SKM-1 (cell line): ENCODE measurements around the gene MRPS2.
"Not testable (repeated sequence)": the region's sequence is repeated elsewhere in the genome, so short reads cannot be mapped to it uniquely, and the experiment has no call there.

Source experiments
- DNase-seq: peaks from one replicate; lab custom pipeline; 2025; ENCODE audit not compliant: unreplicated experiment; lab: John Stamatoyannopoulos, UW

MRPS2 gene

DNA sequence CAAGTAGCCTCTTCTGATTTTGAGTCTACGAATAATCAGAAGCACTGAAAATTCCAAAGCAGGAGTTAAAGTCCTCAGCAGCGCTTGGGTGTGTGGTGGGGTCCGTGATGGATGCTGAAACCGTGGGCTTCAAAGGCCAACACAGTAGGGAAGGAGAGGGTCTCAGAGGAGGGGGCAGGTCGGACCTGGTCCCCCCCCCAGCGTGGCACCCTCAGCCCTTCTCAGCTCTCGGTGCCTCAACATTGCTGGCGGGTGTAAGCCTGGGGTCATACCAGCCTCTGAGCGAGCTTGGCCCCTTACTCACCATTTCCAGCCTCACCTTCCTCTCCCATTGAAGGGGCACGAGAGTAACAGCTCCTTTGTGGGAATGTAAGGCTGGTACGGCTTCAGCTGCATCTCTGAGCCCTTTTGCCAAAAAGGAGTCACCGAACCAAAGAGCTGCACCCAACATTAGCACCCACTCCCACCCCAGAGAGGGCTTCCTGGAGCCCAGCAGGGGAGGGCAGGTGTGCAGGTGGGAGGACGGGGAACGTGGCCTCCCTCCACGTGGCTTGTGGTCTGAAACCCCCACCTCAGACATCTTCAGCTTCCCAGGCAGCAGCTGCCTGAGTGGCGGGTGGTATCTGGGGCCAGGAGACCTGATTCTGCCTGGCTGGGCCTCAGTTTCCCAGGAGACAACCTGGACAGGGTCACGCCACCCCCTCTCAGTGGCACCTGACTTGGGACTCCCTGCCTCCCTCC is 14.0 kb downstream of the MRPS2 start:
- DNase-seq, result no peak

DNA sequence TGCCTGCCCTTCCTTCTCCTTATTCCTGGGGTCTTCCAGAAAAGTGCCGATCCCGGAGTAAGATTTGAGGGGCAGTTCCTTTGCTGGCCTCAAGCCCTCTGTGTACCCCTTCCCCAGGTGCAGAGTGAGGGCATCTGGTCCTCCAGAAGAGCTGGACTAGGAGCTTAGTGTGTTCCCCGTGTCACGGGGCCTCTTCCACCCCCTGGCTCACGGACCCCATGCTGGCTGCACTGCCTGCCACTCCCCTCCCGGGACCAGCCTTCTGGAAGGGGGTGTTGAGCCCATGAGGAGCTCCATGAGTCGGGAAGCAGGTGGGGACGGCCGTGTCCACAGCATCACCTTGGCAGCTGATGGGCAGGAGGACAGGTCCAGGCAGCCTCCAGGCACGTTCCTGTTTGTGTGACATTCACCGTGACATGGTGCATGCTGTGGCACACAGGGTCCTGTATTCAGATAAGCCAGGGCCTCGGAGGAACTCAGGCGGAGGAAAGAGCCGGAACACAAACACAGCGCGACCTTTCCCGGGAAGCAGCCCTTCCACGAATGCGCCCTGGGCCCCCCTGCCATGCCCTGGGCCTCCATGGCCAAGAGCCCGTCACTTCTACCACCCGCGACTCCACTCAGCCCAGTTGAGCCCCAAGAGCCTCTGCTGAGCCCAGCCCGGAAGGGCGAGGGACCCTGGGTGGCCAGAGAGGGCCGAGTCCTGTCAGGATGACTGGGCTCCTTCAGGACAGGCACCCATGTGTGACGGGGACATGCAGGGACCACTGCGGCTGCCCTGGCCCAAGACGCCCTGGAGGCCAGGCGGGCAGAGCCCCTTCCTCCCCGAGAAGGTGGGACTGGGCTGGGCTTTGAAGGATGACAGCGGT is 14.8 kb downstream of the MRPS2 start:
- DNase-seq, result no peak

DNA sequence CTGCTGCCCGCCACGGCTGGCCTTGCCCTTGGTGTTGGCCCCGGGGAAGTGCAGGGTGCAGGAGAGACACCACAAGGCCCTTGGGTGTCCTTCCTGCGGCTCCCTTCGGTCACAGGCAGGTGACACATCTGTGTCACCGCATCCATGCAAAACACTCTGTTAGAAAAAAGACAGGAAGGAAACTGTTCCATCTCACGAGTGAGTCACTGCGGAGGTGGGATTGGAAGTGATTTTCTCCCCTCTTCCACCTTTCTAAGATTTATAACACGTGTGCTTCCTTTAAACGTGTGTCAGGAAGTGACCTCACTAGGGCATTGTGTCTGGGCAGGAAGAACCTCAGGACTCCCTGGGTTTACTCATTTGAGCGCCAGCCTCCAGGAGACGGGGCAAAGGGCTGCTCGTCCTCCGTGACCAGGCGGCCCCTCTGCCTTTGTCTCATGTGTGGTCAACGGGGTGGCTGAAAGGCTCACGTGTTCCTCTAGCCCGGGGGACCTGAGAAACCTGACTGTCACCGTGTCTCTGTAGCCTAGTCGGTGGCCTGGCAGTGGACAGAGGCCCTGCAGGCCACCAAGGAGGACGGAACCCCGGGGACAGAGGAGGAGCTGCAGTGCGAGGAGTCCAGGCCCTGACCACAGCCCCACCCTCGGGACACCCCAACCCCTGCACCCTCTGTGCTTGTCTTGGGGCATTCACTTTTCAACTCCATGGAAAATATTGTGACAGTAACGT is 15.8 kb downstream of the MRPS2 start:
- no peak for DNase-seq

DNA sequence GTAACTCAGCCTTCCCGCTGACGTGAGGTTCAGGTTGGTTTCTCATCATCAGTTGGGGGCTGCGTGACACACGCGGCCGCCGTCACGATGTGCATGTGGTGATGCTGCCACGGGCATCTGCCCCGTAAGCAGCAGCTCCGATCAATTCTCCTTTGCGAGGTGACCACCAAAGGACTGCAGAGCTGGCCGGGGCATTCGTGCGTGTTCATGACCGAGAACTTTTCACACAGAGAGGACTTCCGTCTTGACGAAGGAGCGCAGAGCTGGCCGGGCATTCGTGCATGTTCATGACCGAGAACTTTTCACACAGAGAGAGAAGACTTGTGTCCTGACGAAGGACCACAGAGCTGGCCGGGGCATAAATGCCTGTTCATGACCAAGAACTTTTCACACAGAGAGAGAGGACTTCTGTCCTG is 16.9 kb downstream of the MRPS2 start:
- DNase-seq, result no peak

DNA sequence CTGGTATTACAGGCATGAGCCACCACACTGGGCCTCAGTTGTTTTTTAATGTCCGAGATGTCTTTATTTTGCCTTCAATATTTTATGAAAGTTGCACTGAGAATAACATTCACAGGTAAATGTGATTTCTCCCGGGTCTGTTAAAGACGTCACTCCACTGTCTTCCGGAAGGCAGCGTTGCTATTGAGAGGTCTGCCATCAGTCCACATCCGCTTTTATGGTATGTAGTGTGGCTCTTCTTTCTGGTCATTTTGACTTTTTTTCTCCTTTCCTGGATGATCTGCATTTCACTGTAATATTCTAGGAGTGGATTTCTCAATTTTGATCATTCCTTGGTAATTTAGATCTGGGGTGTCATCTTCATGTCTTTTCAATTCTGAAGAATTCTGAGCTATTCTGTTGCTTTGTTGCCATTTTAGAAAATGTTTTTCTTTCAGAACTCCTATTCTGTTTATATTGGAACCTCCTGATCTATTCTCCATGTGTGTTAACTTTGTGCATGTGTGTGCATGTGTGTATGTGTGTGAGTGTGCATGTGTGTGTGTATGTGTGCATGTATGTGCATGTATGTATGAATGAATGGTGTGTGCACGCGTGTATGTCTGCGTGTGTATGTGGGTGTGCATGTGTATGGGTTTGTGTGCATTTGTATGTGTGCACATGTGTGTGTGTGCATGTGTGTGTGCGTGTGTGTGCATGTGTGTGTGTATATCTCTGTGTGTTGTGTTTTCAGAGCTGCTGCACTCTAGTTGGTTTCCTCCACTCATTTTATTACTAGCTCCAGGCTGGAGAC is 18.9 kb downstream of the MRPS2 start:
- DNase-seq, result no peak

DNA sequence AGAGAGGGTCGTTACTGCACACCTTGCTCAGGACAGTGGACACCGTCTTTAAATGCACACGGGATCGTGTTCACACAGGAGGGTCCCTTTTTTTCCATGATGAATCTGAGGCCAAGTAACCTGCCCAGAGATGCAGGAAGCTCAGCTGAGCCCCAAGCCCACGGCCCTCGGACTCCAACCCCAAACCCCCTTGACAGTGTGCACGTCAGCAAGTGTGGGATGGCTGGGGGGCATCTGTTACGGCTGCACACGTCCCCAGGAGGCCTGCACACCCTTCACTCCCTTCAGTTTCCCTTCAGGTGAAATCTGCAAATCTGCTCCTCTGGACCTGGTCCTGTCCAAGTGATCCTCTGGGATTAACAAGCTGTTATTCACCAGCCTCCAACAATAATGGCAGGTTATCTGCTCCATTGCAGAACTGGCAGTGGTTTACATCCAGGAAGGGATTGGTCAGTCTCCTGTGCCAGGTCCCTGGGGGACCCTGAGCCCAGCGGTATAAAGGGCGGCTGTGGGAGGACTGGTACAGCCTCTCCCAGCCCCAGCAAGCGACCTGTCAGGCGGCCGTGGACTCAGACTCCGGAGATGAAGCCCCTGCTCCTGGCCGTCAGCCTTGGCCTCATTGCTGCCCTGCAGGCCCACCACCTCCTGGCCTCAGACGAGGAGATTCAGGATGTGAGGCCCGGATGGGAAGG is 20.6 kb downstream of the MRPS2 start, which contains the start of gene LCN1:
Gene LCN1, plus strand, starts transcription at position 525 of the 692 bp plus-strand sequence. Its CDS starts 58 bp downstream, at position 583.
- no peak for DNase-seq

DNA sequence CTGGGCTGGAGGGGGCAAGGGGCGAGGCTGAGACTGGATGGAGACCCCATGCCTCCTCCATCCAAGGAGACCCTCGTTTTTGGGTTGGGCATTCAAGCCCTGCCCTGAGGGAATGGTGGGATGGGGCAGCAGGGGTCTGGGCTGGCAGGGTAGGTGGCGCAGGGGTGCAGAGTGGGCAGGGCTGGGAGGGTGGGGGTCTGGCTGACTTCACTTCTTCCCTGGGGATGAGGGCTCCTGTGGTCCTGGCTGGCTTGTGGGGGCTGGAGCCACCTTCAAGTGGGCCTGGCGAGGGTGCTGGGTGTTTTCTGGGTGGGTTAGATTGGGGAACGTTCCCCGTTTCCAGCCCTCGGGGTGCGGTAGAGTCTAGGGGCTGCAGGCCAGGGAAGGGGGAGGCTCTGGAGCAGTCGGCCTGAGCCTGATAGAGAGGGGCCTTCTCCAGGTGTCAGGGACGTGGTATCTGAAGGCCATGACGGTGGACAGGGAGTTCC is 21.2 kb downstream of the MRPS2 start:
- DNase-seq, result no peak

DNA sequence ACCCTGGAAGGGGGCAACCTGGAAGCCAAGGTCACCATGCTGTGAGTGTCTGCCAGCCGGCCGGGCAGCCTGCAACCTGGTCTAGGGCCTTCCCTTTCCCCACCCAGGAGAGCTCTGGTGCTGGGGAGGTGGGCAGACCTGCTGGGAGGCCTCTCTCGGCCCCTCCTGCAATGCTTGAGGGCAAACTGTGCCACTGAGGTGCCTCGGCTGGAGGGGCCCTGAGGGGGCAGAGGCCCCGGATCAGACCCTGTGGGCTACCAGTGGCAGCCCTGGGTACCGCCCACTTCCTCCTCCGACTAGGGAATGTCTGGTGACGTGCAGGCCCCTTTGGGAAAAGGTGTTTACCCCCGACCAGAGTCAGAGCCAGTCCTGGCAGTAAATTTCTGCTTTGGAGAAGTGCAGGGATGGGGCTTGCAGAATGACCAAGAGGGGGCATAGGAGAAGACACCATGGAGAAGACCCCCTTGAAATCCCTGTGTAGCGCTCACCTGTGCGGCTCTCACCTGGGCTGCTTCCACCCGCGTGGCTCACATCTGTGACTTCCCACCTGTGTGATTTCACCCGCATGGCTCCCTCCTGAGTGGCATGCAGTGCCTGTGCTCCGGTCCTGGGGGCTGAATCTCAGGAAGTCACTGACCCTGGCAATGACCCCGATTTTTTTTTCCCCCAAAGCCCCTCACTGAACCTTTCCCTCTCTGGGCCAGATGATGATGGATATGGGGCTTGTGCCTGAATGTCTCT is 21.8 kb downstream of the MRPS2 start:
- no peak for DNase-seq

DNA sequence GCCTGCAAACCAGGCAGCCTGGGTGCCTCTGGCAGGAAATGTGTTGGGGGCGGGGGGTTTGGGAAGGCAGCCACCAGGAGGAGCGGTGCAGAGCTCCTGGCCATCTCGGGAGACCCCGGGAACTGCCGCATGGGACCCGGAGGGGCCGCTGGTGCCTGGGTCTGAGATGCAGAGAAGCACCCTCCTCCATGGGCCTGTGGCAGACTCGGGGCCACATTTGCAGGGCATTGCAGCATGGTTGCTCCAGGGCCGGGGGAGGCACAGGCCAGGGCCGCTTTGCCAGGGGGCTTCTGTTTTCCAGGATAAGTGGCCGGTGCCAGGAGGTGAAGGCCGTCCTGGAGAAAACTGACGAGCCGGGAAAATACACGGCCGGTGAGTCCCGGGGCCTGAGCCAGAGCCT is 22.4 kb downstream of the MRPS2 start:
- DNase-seq, result no peak

DNA sequence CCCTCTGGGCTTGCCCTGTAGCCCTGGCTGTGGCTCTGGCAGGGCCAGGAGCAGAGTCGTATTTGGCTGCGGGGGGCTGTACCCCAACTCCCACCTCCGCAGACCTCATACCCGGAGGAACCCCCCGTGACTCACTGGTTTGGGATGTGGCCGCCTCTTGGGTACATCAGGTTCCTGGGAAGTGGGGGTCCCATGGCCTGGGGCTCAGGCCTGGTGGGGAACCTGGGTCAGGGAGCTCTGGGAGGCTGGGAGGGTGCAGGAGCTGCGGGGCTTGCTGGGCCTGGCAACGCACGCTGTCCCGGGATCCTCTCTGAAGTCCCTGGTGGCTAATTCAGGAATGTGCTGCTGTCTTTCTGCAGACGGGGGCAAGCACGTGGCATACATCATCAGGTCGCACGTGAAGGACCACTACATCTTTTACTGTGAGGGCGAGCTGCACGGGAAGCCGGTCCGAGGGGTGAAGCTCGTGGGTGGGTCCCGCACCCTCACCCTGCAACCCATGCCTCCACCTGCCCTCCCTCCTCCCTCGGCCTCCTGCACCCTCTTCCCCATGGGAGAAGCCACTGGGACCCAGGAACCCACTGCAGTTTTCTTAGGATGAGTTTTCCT is 23.1 kb downstream of the MRPS2 start:
- DNase-seq, result no peak

DNA sequence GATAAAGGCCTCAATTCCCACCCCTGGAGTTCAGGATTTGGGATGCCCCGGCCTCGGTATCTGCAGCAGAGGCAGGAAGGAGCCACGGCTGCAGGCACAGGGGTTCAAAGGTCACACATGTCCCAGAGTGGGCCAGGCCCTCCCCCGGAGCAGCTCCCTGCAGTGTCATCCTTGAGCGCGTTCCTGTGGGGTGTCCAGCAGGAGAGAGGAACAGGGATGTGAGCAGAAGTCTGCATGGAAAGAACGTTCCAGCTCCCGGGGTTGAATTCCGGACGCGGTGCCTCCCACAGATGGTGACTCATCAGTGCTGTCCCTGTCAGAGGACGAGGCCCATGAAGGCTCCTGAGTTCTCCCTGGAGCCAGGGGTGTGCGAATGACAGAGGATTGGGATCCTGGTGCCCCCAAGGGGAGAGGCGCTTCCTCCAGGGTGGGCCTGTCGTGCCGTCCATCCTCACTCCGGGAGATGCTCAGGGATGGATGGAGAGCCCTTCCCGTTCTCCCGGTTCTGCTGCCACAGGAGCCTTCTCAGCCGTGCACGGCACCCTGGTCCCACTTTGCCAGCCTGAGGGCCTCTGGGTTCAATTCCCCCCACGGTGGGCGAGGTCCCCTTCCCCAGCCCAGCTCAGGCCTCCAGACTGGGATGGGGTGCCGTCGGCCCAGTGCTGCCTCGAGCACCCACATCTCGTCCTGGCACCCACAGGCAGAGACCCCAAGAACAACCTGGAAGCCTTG is 23.8 kb downstream of the MRPS2 start:
- no peak for DNase-seq

DNA sequence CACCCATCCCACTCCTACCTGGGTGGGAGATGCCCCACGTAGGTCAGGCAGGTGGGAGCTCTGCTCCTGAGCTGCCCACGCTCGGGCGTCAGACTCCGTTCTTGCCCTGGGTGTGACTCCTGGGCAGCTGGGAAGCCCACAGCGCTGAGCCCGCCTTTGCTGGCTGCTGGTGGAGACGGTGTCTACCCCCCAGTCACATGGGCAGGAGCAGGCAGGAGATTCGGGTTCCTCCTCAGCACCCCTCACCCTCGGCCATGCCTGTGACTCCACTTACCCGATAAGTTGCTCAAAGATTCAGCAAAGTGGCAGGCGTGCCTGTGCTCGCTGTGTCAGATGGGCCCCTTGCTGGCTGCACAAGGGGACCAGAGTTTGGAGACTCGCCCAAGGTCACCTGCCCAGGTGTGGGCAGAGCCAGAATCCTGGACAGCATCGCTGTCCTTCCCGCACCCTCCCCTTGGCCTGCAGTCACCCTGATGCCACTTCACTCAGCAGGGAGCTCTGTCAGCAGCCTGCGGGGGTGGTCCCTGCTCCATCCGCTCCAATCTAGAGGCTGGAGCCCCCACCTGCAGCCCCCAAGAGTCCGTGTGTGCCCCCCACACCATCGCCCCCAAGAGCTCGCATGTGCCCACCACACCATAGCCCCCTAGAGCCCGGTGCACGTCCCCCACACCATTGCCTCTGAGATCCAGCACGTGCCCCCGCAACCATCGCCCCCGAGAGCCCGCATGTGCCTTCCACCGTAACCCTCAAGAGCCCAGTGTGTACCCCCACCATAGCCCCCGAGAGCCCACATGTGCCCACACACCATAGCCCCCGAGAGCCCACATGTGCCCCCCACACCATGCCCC is 25.0 kb downstream of the MRPS2 start:
- DNase-seq, result no peak

DNA sequence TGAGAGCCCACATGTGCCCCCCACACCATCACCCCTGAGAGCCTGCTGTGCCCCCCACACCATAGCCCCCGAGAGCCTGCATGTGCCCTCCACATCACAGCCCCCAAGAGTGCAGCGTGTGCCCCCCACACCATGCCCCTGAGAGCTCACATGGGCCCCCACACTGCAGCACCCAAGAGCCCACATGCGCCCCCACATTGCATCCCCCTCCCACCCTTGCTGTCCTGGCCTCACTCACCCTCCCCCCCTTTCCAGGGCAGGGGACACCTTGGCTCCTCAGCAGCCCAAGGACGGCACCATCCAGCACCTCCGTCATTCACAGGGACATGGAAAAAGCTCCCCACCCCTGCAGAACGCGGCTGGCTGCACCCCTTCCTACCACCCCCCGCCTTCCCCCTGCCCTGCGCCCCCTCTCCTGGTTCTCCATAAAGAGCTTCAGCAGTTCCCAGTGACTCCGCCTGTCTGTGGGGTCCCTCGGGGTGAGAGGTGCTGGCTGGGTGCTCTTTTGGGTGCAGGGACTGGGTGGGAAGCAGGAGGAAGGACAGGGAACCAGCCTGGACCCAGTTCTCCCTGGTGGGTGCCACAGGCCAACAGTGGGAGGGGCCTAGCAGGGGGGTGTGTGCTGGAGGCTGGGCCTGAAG is 25.7 kb downstream of the MRPS2 start:
- no peak for DNase-seq

DNA sequence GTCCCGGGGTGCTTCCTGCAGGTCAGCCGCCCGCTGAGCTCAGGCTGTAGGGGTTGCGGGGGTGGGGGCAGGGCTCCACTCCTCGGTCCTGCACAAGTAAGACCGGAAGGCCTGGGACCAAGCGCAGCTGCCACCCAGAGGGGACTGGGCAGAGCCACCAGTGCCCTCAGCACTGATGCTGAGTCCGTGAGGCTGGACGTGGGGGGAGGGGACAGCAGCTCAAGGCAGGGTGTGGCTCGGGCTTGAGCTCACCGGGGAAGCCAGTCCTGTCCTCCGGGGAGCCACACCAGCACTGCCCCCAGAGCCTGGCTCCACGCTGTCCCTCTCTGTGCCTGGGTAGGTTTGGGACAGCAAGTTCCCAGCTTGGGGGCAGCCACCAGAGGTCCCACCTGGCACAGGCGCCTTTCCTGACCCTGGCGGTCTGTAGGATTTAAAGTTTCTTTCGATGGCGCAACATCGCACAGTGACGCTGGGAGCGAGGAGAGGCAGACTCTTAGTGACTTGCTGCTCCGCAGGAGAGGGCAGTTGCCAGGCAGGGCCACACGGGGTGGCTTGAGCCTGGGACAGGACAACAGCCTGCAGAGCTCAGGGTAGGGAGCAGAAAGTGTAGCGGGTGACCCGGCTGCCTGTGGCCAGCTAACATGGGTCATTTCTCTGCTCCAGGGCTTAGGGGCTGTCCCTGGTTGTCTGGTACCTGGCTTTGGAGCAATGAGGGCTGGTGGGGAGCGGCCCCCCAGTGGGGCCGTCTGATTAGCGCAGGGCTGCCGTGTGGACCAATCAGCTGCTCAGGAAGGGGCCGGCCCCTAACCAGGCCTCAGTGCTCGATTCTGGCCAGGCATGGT is 26.5 kb downstream of the MRPS2 start:
- DNase-seq, result no peak

DNA sequence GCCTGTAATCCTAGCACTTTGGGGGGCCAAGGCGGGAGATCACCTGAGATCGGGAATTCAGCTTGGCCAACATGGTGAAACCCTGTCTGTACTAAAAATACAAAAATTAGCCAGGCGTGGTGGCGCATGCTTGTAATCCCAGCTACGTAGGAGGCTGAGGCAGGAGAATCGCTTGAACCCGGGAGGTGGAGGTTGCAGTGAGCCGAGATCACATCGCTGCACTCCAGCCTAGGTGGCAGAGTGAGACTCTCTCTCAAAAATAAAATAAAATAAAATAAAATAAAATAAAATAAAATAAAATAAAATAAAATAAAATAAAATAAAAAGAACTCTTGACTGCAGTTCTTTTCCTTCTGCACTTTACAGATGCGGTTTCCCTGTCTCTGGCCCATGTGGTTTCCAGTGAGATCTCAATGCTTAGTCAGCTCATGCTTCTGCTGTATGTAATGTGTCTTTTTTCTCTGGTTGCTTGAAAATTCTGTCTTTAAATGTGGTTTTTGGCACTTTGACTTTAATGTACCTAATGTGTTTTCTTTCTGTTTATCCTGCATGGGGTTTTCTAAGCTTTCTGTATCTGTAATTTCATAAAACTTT is 28.5 kb downstream of the MRPS2 start:
- not testable (repeated sequence) for DNase-seq

DNA sequence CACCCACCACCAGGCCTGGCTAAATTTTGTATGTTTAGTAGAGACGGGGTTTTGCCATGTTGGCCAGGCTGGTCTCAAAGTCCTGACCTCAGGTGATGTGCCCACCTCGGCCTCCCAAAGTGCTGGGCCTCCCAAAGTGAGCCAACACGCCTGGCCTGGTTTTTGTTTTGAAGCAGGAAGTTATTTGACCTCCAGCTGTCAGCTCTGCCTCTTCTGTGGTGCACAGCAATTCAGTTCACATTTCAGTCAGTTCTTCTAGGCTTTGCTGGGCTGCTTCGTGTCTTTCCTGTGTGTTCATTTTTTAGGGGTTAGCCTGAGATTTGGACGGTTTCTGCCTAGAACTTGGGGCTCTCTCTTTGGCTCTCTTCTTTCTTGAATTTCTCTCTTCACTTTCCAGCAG is 29.7 kb downstream of the MRPS2 start:
- no peak for DNase-seq
